ENCODE measurements around the gene ATP4A.

Gene ATP4A

DNA sequence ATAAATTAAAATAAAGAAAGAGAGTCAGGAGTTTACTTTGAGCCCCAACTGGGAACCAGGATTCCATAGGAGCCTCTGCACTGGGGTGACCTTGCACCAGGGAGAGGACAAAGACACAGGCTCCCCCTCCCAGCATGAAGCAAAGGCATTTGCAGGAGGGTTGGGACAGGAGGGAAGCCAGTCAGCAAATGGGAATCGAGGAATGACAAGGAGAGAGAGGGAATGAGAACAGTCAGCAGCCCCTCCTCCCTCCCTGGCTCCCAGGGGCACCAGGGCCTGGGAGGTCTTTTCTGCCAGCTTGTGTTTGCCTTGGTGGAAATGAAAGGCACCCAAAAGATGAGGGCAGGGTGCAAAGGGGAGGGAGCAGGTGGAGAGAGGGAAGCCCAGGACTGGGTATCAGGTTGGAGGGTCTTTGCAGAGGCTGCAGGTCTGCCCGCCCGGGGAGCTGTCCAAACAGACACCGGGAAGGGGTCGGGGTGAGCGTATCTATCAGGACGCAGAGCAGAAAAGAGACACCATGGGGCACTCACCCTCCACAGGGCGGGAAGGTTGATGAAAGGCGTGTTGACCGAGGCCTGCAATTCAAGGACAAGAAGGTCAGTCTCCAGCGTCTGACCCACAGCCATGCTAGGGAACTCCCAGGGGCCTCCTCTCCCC, 39.1 kb downstream of the ATP4A start:
- no peak for DNase-seq (ENCODE audit: low read depth in 2 of 2)

DNA sequence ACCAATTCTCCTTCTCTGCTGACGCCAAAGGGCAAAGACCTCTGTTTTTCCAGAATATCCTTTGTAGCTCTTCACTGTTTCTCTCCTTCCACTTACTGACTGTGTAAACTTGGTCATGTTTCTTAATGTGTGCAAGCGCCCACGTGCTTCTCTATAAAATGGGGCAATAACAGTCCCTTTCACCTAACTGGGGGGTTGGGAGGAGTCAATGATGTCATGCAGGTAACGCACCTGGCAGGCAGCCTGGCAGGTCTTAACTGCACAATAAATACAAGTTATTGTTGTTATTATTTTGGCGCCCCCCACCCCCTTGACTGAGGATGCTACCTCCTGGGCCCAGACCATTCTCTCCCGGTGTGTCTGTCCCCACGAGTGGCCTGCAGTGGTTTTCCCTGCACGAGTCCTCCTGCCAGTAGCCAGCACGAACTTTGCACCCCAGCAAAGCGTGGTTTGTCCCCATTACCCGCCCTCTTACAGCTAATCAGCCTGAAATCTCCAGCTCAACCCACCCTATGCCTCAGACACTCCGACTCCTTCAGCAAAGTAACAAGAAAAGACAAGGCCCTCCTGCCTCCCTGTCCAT, 40.6 kb downstream of the ATP4A start:
- DNase-seq (ENCODE audit: low read depth in 2 of 2): no peak

DNA sequence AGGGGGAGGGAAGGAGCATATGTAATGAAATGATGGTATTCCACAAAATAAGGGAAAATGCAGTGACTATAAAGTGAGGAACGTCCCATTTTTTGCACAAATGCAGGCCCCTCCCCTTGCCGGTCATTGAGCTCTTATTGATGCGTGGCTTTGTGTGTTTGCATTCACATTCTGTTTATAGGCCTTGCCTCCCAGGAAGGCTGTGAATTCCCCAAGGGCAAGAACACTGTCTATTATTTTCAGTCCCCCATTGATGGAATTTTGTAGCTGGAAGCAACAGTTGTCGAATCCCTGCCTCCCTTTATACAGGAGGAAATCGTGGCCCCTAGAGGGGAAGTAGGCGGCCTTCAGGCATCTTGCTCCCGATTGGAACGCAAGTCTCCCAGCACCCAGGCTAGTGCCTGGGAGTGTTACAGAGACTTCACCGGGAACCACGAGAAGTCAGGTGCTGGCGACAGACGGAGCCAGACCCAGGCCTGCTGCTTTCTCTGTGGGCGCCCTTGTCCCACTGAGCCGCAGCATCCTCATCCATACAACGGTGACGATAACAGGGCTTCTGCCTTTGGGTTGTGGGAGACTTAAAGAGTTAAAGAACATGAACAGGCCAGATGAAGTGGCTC, 42.2 kb downstream of the ATP4A start:
- no peak for DNase-seq (ENCODE audit: low read depth in 2 of 2)

DNA sequence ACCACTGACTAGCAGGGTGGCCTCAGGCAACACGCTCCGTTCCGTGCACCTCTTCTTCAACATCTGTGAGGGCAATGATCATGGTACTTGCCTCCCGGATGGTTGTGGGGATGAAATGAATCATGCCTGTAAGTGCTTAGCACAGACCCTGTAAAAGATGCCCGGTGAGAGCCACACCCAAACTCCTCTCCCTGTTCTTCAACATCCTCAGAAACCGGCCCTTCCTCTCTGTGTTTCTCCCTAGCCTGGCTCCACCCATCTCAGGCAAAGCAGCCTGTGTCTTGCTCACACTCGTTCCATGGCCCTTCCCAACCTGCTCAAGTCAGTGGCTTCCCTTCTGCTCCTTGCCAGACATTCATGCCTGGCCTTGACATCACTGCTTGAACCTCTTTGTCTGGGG, 44.2 kb downstream of the ATP4A start:
- no peak for DNase-seq (ENCODE audit: low read depth in 2 of 2)

DNA sequence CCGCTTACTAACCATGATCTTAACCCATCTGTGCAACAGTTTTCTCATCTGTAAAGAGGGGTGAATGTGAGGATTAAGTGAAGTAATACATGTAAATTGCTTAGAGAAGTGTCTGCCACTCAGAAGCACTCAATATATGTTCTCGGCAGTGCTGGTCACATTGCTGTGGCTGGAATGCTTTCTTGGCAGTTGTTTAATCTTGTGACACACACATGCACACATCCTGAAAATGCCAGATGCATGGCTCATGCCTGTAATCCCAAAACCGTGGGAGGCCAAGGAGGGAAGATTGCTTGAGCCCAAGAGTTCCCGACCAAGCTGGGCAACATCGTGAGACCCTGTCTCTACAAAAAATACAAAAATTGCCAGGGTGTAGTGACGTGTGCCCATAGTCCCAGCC, 45.1 kb downstream of the ATP4A start:
- no peak for DNase-seq (ENCODE audit: low read depth in 2 of 2)

DNA sequence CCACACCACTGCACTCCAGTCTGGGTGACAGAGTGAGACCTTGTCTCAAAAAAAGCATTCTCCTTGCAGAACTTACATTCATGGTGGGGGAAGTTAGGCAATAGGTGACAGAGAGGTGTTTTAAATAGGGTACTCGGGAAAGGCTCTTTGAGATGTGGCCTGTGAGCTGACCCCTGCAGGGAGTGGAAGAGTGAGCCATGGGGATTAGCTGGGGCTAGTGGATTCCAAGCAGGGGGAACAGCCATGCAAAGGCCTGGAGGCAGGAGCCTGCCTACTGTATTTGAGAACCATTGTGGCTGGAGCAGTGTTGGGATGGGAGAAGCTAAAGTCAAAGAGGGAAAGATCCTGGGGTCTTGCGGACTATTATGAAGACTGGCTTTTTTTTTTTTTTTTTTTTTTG, 46.1 kb downstream of the ATP4A start:
- DNase-seq (ENCODE audit: low read depth in 2 of 2): no peak

DNA sequence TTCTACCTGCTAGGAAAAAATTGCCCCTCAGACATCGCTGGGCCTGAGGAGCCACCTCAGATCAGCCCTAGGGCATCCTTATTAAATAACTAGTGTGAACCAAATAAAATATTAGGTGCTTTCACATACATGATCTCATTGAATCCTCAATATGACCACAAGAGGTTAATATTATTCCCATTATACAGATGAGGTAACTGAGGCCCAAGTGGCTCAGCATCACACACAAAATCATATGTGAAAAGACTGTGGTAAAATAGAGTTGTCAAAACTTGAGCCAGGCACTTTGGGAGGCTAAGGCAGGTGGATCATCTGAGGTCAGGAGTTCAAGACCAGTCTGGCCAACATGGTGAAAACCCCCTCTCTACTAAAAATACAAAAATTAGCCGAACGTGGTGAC, 47.1 kb downstream of the ATP4A start:
- no peak for DNase-seq (ENCODE audit: low read depth in 2 of 2)

DNA sequence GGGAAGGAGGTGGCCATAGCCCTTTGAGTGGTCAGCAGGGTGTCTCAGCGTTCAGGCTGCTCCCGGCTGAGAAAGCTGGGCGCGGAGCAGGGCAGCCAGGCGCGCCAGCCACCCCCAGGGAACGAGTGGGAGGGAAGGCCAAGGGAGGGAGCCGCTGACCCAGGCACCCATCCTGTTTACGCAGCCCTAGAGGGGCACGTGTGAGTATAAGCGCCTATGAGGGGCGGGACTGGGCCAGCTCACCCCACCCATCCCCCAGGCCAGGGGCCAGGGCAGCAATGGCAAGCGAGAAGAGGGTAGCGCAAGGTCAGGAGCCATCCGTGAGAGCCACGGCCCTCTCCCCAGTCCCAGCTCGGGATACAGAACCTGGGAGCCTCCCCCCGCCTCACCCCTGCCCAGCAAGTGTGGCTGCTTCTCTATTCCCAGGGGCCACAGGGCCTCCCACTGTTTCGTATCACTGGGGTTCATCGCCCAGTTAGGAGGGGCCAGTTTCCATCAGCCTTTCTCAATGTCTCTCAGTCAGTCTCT, 49.1 kb downstream of the ATP4A start:
- DNase-seq (ENCODE audit: low read depth in 2 of 2): no peak

DNA sequence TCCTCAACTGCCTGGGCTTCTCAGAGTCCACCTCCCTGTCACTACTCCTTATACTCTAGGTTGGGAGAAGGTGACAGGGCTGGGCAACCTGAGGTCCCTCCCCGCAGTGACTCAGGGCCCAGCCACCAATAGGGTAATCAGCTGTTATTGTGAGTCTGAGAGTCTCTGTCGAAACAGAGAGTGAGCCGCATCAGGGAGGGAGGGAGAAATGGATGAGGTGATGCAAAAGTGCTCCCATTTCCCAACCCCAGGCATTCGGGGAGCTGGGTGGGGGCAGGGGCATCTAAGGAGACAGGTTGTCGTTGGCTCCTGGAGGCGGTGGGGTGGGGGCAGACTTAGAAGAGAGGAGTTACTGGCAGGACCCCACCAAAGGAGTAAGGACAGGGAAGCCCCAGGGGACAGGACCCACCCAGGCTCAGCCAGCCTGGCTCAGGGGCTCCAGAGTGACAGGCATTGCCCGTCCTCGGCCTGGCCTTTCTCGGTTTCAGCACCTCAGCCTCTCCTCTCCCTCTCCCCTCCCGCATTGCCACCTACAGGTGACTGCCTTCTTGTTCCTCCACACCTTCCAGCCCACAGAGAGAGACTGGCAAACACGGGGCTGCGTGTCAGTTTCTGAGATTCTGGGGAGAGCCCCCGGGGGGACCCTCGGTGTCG, 49.7 kb downstream of the ATP4A start, which contains the start of gene DMKN:
Gene DMKN (minus strand): TSS at position 22 of the 654 bp plus-strand sequence. CDS start 174 bp downstream, outside the sequence.
- no peak for DNase-seq (ENCODE audit: low read depth in 2 of 2)

DNA sequence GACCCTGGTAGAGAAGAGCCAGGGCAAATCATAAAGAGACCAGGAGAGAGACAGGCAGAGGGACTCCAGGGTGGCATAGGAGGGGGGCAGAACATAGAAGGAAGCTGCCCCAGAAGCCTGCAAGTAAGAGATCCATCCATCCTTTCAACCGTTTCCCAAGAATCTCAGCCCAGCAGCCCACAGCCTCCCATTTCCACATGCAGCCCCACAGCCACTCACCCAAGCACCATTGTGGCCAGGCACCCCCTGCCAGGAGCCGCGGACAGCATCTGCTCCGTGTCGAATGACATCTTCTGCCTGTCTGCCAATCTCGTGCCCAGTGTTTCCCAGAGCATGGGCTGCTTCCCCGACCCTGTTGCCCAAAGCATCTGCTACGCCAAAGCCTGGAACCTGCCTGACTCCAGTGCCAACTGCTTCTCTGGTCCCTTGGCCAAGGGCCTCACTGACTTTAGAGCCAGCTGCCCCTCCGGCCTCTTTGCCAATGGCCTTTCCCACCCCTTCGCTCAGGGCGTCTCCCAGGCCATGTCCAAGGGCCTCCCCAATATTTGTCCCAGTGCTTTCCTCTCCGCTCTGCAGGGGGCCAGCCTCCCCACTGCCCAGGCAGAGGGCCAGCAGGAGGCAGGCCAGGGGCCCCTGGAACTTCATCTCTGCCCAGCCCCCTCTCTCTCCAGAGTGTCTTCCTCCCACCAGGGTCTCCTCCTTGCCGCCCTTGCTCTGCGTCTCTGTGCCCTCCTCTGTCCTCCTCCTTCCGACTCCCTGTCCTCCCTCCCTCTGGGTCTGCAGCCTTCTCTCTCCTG, 50.4 kb downstream of the ATP4A start:
- DNase-seq (ENCODE audit: low read depth in 2 of 2): no peak

DNA sequence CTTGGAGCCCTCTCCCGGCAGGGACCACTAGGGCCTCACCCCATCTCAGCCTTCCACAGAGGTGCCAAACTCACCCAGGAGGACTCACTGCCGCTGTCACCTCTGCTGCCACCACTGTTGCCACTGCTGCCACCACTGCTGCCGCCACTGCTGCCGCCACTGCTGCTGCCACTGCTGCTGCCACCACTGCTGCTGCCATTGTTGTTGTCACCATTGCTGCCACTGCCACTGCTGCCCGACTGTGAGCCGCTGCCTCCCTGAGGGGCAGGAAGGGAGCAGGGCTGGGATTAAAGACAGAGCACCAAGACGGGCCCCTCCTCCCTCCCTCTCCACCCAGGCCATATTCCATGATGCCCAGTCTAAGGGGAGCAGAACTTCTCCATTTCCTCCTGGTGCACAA, 52.1 kb downstream of the ATP4A start:
- DNase-seq (ENCODE audit: low read depth in 2 of 2): no peak

DNA sequence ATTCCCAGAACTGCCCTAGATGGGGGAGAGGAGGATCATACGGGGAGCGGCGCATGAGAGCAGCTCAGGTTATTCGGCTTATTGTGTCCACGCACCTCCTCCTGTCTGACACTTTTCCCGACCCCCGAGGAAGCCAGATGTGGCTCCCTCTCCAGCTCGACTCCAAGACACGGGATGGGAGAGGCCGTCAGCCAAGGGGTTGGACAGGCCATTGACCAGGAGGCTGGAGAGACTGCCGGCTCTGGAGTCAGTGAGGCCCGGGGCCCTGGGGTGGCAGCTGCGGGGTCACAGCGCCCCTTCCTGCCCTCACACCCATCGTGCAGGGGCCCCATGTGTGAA, 52.9 kb downstream of the ATP4A start:
- no peak for DNase-seq (ENCODE audit: low read depth in 2 of 2)

DNA sequence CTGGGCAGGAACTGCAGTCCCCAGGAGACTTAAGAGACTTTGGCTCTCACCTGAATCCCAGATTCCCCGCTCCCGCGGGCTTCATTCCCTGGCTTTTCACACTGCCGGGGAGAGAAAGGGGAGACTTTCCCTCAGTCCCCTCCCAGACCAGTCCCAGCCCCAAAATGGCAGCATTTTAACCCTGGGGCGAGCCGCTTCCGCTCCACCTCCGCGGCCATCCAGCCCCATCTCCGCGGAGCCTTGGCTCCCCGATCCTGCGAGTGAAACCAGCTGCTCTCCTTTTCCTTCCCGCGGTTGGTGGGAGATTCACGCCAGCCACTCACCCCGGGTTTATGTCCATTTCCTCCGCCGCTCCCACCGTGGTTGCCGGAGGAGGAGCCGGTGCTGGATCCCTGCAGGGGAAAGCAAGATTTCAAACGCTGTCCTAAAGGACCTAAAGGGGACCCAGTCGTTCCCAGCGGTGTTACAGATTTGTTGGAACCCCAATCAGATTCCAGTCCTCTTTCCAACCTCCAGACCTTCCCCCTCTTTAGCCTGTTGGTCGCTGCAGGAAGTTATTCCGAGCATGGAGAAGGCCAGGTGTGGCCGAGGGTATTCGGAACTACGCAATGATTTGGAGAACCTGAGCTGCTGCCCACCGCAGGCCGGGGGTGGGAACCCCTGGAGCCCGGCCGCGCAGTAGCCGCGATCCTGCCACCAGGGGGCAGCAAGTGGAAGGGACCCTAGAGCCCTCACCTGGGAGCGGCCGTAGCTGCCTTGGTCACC, 53.4 kb downstream of the ATP4A start:
- DNase-seq (ENCODE audit: low read depth in 2 of 2): peak; percentile 63 to 74

DNA sequence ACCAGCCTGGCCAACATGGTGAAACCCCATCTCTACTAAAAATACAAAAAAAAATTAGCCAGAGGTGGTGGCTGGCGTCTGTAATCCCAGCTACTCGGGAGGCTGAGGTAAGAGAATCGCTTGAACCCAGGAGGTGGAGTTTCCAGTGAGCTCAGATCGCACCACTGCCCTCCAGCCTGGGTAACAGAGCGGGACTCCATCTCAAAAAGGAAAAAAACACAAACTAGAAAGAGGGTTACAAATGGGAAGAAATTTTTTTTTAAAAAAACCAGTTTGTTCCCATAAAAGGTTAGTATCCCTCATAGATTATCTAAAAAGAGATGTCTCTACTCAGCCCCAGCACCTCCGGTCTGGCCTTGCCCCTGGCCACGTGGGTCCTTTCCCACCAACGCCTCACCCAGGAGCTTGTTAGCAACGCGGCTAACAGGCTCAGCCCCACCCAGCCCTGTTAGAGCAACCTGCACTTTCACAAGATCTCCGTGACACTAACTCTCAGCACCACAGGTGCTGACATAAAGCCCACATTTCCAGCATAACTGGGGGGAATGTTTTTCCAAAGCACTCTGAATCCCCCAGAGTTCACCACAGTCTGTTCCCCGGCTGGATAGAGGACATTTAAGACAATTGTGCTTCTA, 54.3 kb downstream of the ATP4A start:
- peak; percentile 15 for DNase-seq (ENCODE audit: low read depth in 2 of 2)

DNA sequence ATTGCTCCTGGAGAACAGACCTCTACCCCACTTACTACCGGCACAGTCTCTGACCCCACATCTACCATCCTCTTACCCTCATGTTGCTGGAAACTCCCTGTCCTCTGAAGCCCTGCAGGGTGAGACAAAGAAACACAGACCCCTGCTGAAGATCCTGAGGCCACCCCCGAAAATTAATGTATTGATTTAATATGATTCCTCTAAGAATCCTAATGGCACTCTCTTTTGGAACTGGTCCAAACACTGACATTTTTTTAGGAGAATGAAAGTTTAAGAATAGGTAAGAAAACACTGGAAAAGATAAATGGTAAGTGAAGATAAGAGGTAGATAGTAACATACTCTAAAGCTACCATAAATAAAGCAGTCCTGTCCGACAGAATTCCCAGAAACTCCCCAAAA, 55.3 kb downstream of the ATP4A start:
- no peak for DNase-seq (ENCODE audit: low read depth in 2 of 2)

DNA sequence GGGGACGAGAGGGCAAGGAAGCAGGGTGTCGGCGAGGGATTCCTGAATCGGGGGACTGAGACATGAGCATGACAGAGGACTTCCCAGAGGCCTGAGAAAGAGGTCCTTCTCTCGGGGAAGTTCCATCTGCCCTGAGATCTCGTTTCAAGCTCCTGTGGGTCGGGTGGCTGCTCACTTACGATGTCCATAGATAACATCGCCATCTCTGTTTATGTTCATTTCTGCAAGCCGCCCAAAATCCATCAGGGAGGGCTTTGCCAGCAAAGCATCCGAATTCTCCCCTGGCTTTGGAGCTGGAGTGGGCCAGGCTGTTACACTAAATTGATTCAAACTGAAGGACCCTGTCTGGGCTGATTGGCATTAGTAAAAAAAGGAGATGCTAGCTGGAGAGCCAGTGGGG, 55.9 kb downstream of the ATP4A start:
- DNase-seq (ENCODE audit: low read depth in 2 of 2): no peak

DNA sequence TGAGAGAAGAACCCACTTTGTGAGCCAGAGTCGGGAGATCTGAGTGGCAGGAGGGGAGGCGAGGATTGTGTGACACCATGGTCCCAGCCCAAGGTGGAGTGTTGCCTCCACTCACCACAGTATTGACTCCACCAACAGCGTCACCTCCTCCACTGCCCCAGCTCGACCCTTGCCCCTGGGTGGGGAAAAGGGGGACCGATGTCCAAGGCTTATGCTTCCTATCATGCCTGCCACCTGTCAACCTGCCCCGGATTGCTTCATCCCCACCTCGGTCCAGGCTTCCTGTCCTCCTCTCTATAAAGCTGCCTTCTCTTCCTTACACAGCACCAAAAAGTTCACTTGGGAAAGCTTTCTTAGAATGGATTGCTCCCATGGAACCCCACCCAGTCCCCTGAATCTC, 57.4 kb downstream of the ATP4A start:
- DNase-seq (ENCODE audit: low read depth in 2 of 2): no peak

DNA sequence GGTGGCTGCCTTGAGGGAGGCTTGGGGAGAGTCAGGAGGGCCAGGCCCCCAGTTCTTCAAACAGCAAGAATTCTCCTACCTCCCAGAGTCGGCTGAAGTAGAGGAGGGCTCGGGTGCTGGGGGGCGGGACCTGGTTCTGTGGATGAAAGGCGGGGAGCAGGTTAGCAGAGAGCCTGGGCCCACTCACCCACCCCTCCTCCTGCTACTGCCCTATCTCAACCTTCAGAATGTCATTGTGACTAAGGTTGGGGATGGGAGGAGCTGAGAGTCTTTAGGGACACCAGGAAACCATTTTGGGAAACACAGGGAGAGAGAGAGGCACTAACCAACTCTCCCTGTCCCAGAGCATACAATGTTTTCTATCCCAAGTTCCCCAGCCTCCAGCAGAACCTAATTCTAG, 60.7 kb downstream of the ATP4A start:
- no peak for DNase-seq (ENCODE audit: low read depth in 2 of 2)

DNA sequence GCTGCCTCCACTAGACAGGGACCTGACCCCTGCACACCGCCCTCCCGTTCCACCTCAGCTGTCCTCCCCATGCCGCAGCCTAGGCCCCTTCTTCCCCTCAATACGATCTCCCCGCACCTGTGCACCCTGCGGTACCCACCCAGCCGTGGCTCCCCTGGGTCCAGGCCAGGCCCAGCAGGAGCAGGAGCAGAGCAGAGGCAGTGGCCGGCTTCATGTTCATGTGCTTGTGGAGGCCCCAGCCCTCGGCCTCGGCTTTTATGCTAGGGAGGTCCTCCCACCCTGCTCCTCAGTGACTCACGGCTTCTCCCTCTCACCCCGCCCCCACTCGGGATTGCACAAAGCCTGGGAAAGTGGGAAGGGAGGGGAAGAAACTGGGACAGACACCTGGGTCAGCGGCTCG, 61.8 kb downstream of the ATP4A start:
- no peak for DNase-seq (ENCODE audit: low read depth in 2 of 2)

DNA sequence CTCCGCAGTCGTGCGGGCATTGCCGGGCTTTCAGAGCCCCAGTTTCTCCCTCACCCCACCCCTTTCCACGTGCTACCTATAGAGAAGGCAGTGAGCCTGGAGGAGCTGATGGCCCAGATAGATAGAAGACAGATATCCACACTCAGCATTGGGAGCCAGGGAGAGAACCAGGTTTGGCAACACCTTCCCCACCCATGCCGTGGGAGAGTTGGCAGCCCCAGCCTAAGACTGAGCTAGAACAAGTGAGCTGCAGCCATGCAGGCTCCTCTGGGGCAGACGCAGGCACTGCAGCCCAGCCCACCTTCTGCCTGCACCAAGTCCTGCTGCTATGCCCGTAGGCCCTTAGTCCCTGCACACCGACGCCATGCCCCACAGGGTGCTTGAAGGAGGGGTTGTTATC, 62.8 kb downstream of the ATP4A start:
- no peak for DNase-seq (ENCODE audit: low read depth in 2 of 2)

All from stimulated activated CD4-positive, alpha-beta T cell treated with anti-CD3 and anti-CD28 coated beads, Interleukin-1b, Interleukin-23, amount 100 ng/mL, for 4 hours (primary cell).